Measurements from ENCODE around the gene CDK6. TPM values are rescaled to one million over a fixed set of nuclear protein-coding genes. Genes with fewer than 3 reads are reported as not detected.

CDK6 gene
- polyA plus RNA-seq, 1 donor (not counting 4 experiments of a cell fraction or from before 2014, with no cell fraction given), result 53.5 TPM

GRCh38 chr7:92645114-92646061, 191.0 kb downstream of the CDK6 start:
- no peak overlapping the region for H3K4me3 ChIP-seq (ENCODE audit: control insufficient read depth in 2 of 3, extremely low read depth in 1 of 3, insufficient read depth in 2 of 3, low read depth in 1 of 3, low read length in 3 of 3)
- dilution Hi-C loops (cut with MboI; ENCODE audit: extremely low pct_ligation_motif_present, low sequenced_read_pairs), result no loop called here
- no peak for DNase-seq (ENCODE audit: low read depth, low spot score)
- H3K36me3 ChIP-seq (ENCODE audit: control insufficient read depth in 2 of 2, extremely low read depth in 1 of 2, insufficient read depth in 2 of 2, low read length in 2 of 2), result peaks cover 0 to 4% of the 10 kb centered on the region in 2 experiments
- peaks cover 34% of the 10 kb centered on the region for H3K4me1 ChIP-seq (ENCODE audit: control insufficient read depth, extremely low read depth, insufficient read depth, low read length)
- H3K79me2 ChIP-seq (ENCODE audit: control insufficient read depth, insufficient read depth, low read length), result peaks cover 39% of the 10 kb centered on the region
- H3K9me1 ChIP-seq (ENCODE audit: control insufficient read depth, extremely low read depth, insufficient read depth, low read length), result no peaks in the 10 kb centered on the region
- no peaks in the 10 kb centered on the region for H4K20me1 ChIP-seq (ENCODE audit: control insufficient read depth, extremely low read depth, insufficient read depth, low read length)
- no peak for TF ChIP-seq EZH2 (IDR thresholded peaks at IDR 0.05; ENCODE audit: low read length)
- TF ChIP-seq CTCF (optimal IDR thresholded peaks at IDR 0.05 in 1 of 3, IDR thresholded peaks at IDR 0.05 in 1 of 3, conservative IDR thresholded peaks at IDR 0.05 in 1 of 3; ENCODE audit: extremely low read depth in 1 of 3, insufficient read depth in 2 of 3, low read length in 3 of 3), result no peak
- H3K27ac ChIP-seq (ENCODE audit: control insufficient read depth, insufficient read depth, low read length), result peak overlapping the region; percentile 70
- no peak overlapping the region for H3K4me2 ChIP-seq (ENCODE audit: control insufficient read depth, extremely low read depth, insufficient read depth, low read depth, low read length)
- H3K9me3 ChIP-seq (ENCODE audit: control insufficient read depth, low read depth, low read length), result no peaks in the 10 kb centered on the region
- peak overlapping the region; percentile 6 for H3K9ac ChIP-seq (ENCODE audit: control insufficient read depth, extremely low read depth, insufficient read depth, low read length)
- H3K27me3 ChIP-seq (ENCODE audit: control insufficient read depth, extremely low read depth, insufficient read depth, low read length), result no peaks in the 10 kb centered on the region
- FAIRE-seq, result no peak
- no peak overlapping the region for H2AFZ ChIP-seq (ENCODE audit: control insufficient read depth, low read length)

- TF ChIP-seq CTCF (optimal IDR thresholded peaks at IDR 0.05 in 1 of 3, IDR thresholded peaks at IDR 0.05 in 1 of 3, conservative IDR thresholded peaks at IDR 0.05 in 1 of 3; ENCODE audit: extremely low read depth in 1 of 3, insufficient read depth in 2 of 3, low read length in 3 of 3) (no peak), EZH2 (IDR thresholded peaks at IDR 0.05; ENCODE audit: low read length) (no peak)
- Histone ChIP-seq H4K20me1 (ENCODE audit: control insufficient read depth, extremely low read depth, insufficient read depth, low read length) (no peaks in the 10 kb centered on the region), H3K4me1 (ENCODE audit: control insufficient read depth, extremely low read depth, insufficient read depth, low read length) (peaks cover 34% of the 10 kb centered on the region), H3K9ac (ENCODE audit: control insufficient read depth, extremely low read depth, insufficient read depth, low read length) (no peak overlapping the region), H3K27ac (ENCODE audit: control insufficient read depth, insufficient read depth, low read length) (peak overlapping the region; percentile 3), H3K4me3 (ENCODE audit: control insufficient read depth in 2 of 3, extremely low read depth in 1 of 3, insufficient read depth in 2 of 3, low read depth in 1 of 3, low read length in 3 of 3) (no peak overlapping the region), H2AFZ (ENCODE audit: control insufficient read depth, low read length) (no peak overlapping the region), H3K79me2 (ENCODE audit: control insufficient read depth, insufficient read depth, low read length) (peaks cover 39% of the 10 kb centered on the region), H3K4me2 (ENCODE audit: control insufficient read depth, extremely low read depth, insufficient read depth, low read depth, low read length) (no peak overlapping the region), H3K9me1 (ENCODE audit: control insufficient read depth, extremely low read depth, insufficient read depth, low read length) (no peaks in the 10 kb centered on the region), H3K36me3 (ENCODE audit: control insufficient read depth in 2 of 2, extremely low read depth in 1 of 2, insufficient read depth in 2 of 2, low read length in 2 of 2) (peaks cover 0 to 5% of the 10 kb centered on the region in 2 experiments), H3K27me3 (ENCODE audit: control insufficient read depth, extremely low read depth, insufficient read depth, low read length) (no peaks in the 10 kb centered on the region), H3K9me3 (ENCODE audit: control insufficient read depth, low read depth, low read length) (no peaks in the 10 kb centered on the region)
- DNase-seq (ENCODE audit: low read depth, low spot score) (no peak), FAIRE-seq (no peak)
- dilution Hi-C loops (cut with MboI; ENCODE audit: extremely low pct_ligation_motif_present, low sequenced_read_pairs), result no loop called here
Measured at GRCh38 chr7:92644406-92645113, 191.8 kb downstream of the CDK6 start.

Measured in keratinocyte (primary cell).